Hepatocyte (in vitro differentiated cells): ENCODE results near the gene TPSAB1.

Experiments
- EZH2 ChIP-seq: fragments of 200-600 bp; sonication (generic); IDR thresholded peaks from 2 replicates; pipeline ENCODE4 v1.6.1; 2016; ENCODE audit warnings: antibody characterized with exemption, mild to moderate bottlenecking, borderline replicate concordance
- EZH2phosphoT487 ChIP-seq: fragments of 200-600 bp; sonication (generic); IDR thresholded peaks from one replicate; pipeline ENCODE4 v1.6.1; 2018; ENCODE audit warnings: antibody characterized with exemption, mild to moderate bottlenecking, low read depth, moderate library complexity; ENCODE audit not compliant: unreplicated experiment, severe bottlenecking
- TF ChIP-seq, protein P1 (sequence below): fragments of 200-600 bp; sonication (generic); IDR thresholded peaks from 2 replicates; pipeline ENCODE4 v1.5.1; 2016; ENCODE audit warnings: antibody characterized with exemption, mild to moderate bottlenecking; ENCODE audit not compliant: poor library complexity

GRCh38 chr16:1220098-1220728 is 20.3 kb upstream of the TPSAB1 start:
- TF ChIP-seq, protein P1, sequence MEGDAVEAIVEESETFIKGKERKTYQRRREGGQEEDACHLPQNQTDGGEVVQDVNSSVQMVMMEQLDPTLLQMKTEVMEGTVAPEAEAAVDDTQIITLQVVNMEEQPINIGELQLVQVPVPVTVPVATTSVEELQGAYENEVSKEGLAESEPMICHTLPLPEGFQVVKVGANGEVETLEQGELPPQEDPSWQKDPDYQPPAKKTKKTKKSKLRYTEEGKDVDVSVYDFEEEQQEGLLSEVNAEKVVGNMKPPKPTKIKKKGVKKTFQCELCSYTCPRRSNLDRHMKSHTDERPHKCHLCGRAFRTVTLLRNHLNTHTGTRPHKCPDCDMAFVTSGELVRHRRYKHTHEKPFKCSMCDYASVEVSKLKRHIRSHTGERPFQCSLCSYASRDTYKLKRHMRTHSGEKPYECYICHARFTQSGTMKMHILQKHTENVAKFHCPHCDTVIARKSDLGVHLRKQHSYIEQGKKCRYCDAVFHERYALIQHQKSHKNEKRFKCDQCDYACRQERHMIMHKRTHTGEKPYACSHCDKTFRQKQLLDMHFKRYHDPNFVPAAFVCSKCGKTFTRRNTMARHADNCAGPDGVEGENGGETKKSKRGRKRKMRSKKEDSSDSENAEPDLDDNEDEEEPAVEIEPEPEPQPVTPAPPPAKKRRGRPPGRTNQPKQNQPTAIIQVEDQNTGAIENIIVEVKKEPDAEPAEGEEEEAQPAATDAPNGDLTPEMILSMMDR, result no peak
- no peak for TF ChIP-seq EZH2
- TF ChIP-seq EZH2phosphoT487, result no peak
